T-cell (primary cell): ENCODE results near the gene TAAR2. TPM values are rescaled to one million over a fixed set of nuclear protein-coding genes. Genes with fewer than 3 reads are reported as not detected.
A peak's percentile ranks its signal among the peaks of the same experiment; 100 is the strongest.
"Not testable (repeated sequence)": the region's sequence is repeated elsewhere in the genome, so short reads cannot be mapped to it uniquely, and the experiment has no call there.

Experiments used
- ATAC-seq, 4 experiments: fragments of 200-7000 bp in 3 of 4; fragments of 150-1000 bp in 1 of 4; cut with Tn5 transposase; replicated peaks in 1 of 4; 1 replicate in 3 of 4; 2 replicates in 1 of 4; pipeline ENCODE4 v1.10.0; 2021; ENCODE audit warnings: moderate library complexity in 3 of 4, mild to moderate bottlenecking in 2 of 4, moderate number of reproducible peaks in 1 of 4
- CTCF ChIA-PET, 2 donors: fragments of 300-600 bp; sonication (Branson Sonifier 250); formaldehyde crosslinking; loops; one replicate each; lab custom pipeline; 2022; ENCODE audit warnings: antibody characterized with exemption in 2 of 2; lab: Charles Lee
- POLR2A ChIA-PET, 2 donors: fragments of 300-600 bp; sonication (Branson Sonifier 250); formaldehyde crosslinking; loops; one replicate each; lab custom pipeline; 2022; ENCODE audit warnings: antibody characterized with exemption in 2 of 2; lab: Charles Lee
- DNase-seq, 35 experiments: peaks; one replicate each; pipeline versions ENCODE4 v3.0.0 to v3.0.0-alpha.2; 2013 to 2023
- H3K27ac ChIP-seq: one replicate; pipeline ENCODE4 v1.5.1; 2013; ENCODE audit warnings: low read length
- H3K27me3 ChIP-seq, 2 experiments: replicated peaks in 1 of 2; 1 replicate in 1 of 2; 2 replicates in 1 of 2; pipeline versions ENCODE4 v1.6.1 to v1.7.0; 2013; ENCODE audit warnings: low read length in 1 of 2, mixed read lengths in 1 of 2; ENCODE audit not compliant: control insufficient read depth in 2 of 2, insufficient read depth in 2 of 2; ENCODE audit errors: extremely low read depth in 1 of 2
- H3K36me3 ChIP-seq, 2 donors: 1 replicate in 1 of 2; 2 replicates in 1 of 2; pipeline versions ENCODE4 v1.6.1 to v1.7.0; 2013; ENCODE audit warnings: low read length in 1 of 2; ENCODE audit not compliant: control insufficient read depth in 2 of 2, insufficient read depth in 1 of 2; ENCODE audit errors: extremely low read depth in 1 of 2
- H3K4me1 ChIP-seq, 2 experiments: 1 replicate in 1 of 2; 2 replicates in 1 of 2; pipeline versions ENCODE4 v1.6.1 to v1.7.0; 2013; ENCODE audit warnings: low read length in 2 of 2, mixed read lengths in 1 of 2; ENCODE audit not compliant: insufficient read depth in 2 of 2, control insufficient read depth in 1 of 2; ENCODE audit errors: extremely low read depth in 1 of 2
- H3K4me3 ChIP-seq, 2 donors: 1 replicate in 1 of 2; 2 replicates in 1 of 2; pipeline versions ENCODE4 v1.5.1 to v1.7.0; 2013; ENCODE audit warnings: mild to moderate bottlenecking in 2 of 2, low read length in 1 of 2, moderate library complexity in 1 of 2; ENCODE audit not compliant: control insufficient read depth in 1 of 2; ENCODE audit errors: extremely low read depth in 1 of 2
- H3K9me3 ChIP-seq: 2 replicates; pipeline ENCODE4 v1.7.0; 2013
- H3K27ac Mint-ChIP-seq, 2 donors: one replicate each; pipeline ENCODE4 v1.8.0; 2020 to 2021; ENCODE audit warnings: mild to moderate bottlenecking in 2 of 2, mixed read lengths in 2 of 2
- H3K27me3 Mint-ChIP-seq, 2 donors: one replicate each; pipeline ENCODE4 v1.8.0; 2021 to 2022; ENCODE audit warnings: mixed read lengths in 2 of 2
- H3K36me3 Mint-ChIP-seq: one replicate; pipeline ENCODE4 v1.8.0; 2021; ENCODE audit warnings: mixed read lengths
- H3K4me1 Mint-ChIP-seq, 3 donors: one replicate each; pipeline ENCODE4 v1.8.0; 2020 to 2022; ENCODE audit warnings: mixed read lengths in 3 of 3, mild to moderate bottlenecking in 1 of 3
- H3K4me3 Mint-ChIP-seq, 3 donors: one replicate each; pipeline ENCODE4 v1.8.0; 2020 to 2022; ENCODE audit warnings: mild to moderate bottlenecking in 3 of 3, mixed read lengths in 3 of 3, moderate library complexity in 3 of 3
- H3K9me3 Mint-ChIP-seq, 3 donors: one replicate each; pipeline ENCODE4 v1.8.0; 2020 to 2022; ENCODE audit warnings: mixed read lengths in 3 of 3
- whole genome bisulfite sequencing: methylation state at CpG from one replicate; pipeline ENCODE4 v1.1.5; 2013; ENCODE audit warnings: missing lambda C conversion rate; ENCODE audit not compliant: insufficient coverage; 5-methylcytosine and 5-hydroxymethylcytosine counted together
- total RNA-seq, 35 experiments: library from RNA in 6 of 35; stranded (reverse) in 6 of 35; fragments of 120-200 nt in 1 of 35; gene quantifications; one replicate each; pipeline versions ENCODE4 v1.2.1 to v1.2.4 and lab custom pipeline; 2013 to 2026

Gene TAAR2
- total RNA-seq, 5 donors from 2014 or later (not counting 1 experiment from before 2014, with no cell fraction given), result not detected

DNA sequence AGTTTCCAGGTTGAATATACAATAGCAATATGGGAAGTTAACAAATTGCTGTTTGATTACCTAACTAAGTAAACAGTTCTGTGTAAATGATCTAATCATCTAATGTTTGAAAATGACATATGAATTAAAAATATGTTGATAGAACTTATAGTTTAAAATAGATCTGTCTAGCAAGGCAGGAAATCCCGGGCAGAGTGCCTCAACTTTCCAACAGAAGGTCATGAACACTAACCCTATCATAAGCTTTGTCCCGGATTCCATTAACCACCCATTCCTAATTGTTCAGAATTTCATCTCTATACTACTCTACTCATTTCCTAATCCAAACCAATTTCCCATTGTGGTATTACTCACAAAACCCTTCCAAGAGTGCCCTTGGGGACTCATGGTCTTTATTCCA lies 24.8 kb upstream of the TAAR2 start:
- Mint-ChIP-seq H3K9me3 (no peaks in the 10 kb centered on the region), H3K4me3 (no peak overlapping the region), H3K27ac (no peak overlapping the region), H3K4me1 (peaks cover 0 to 6% (median 4%) of the 10 kb centered on the region in 3 donors), H3K27me3 (peaks cover 0 to 5% of the 10 kb centered on the region in 2 donors), H3K36me3 (no peaks in the 10 kb centered on the region)
- H3K9me3 ChIP-seq, result no peaks in the 10 kb centered on the region
- no peaks in the 10 kb centered on the region for H3K36me3 ChIP-seq
- ATAC-seq (no peak), DNase-seq (no peak)
- no peak overlapping the region for H3K4me3 ChIP-seq
- no peaks in the 10 kb centered on the region for H3K27me3 ChIP-seq
- ChIA-PET POLR2A (no interaction called here), CTCF (no interaction called here)
- H3K27ac ChIP-seq, result no peak overlapping the region
- WGBS, result 100% methylated on average over 1 of the region's 2 CpGs
- H3K4me1 ChIP-seq, result no peaks in the 10 kb centered on the region

DNA sequence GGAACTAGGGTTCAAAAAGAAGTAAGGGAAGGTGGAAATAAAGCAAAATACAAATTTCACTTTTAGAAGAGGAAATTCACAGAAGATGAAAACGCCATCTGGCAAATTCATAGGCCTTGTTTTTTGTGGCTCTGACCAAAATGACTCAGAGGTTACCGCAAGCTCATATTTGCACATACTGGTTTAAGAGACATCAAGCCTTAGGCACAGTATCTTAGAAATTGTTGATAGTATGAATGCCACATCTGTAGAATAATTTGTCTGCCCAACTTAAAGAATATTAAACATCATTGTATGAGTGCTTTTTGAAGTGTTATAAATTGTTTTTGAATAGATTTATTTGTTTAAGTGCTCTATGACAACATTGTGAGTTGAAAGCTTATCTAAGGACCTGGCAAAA lies 24.3 kb upstream of the TAAR2 start:
- ATAC-seq (peak in 3 of 4 experiments; percentile 55 to 80 (median 75)), DNase-seq (peak in 4 of 35 experiments; percentile 6 to 27 (median 10))
- CTCF ChIA-PET, result interaction anchor here in 1 of 2 donors (0.6 to 0.7 kb wide), 2 partner anchors 195 to 1263 kb away, joined by 3 read pairs; no protein-coding TSS in a partner anchor
- H3K27ac Mint-ChIP-seq, result peak overlapping the region in 1 of 2 donors; percentile 42
- Histone ChIP-seq H3K9me3 (no peaks in the 10 kb centered on the region), H3K36me3 (no peaks in the 10 kb centered on the region), H3K27ac (no peak overlapping the region), H3K27me3 (no peaks in the 10 kb centered on the region), H3K4me1 (no peaks in the 10 kb centered on the region), H3K4me3 (no peak overlapping the region)
- H3K27me3 Mint-ChIP-seq, result peaks cover 0 to 5% of the 10 kb centered on the region in 2 donors
- H3K4me3 Mint-ChIP-seq, result no peak overlapping the region
- H3K9me3 Mint-ChIP-seq, result no peaks in the 10 kb centered on the region
- H3K36me3 Mint-ChIP-seq, result no peaks in the 10 kb centered on the region
- POLR2A ChIA-PET, result no interaction called here
- no CpG with 5 or more reads among the region's 2 CpGs for WGBS
- H3K4me1 Mint-ChIP-seq, result peaks cover 0 to 6% (median 4%) of the 10 kb centered on the region in 3 donors

DNA sequence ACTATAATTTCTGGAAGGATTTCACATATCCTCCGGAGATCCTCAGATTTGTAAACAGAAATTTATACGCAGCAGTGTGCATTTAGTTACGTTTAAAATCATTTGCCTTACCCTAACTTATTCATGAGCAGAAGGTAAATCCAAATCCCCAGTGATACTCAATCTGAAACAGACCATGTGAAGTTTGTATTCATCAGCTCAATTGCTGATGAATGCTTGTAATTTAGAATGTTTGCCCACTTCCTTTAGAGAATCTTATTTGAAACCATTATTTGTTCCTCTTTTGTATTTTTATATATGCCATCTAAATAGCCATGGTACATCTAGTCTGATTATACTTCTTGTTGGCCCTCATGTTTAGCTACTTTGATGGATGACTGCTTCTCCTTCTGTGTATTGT lies 19.5 kb upstream of the TAAR2 start:
- H3K4me3 ChIP-seq, result no peak overlapping the region
- whole genome bisulfite sequencing, result 83% methylated on average over 1 of the region's 3 CpGs
- H3K9me3 ChIP-seq, result no peaks in the 10 kb centered on the region
- no peaks in the 10 kb centered on the region for H3K27me3 ChIP-seq
- no peak overlapping the region for H3K4me3 Mint-ChIP-seq
- H3K27ac Mint-ChIP-seq, result no peak overlapping the region
- peaks cover 9% of the 10 kb centered on the region in 2 donors for H3K27me3 Mint-ChIP-seq
- ATAC-seq (no peak), DNase-seq (no peak)
- CTCF ChIA-PET, result no interaction called here
- H3K27ac ChIP-seq, result no peak overlapping the region
- H3K36me3 ChIP-seq, result no peaks in the 10 kb centered on the region
- H3K36me3 Mint-ChIP-seq, result no peaks in the 10 kb centered on the region
- H3K4me1 Mint-ChIP-seq, result peaks cover 0 to 5% (median 4%) of the 10 kb centered on the region in 3 donors
- no peaks in the 10 kb centered on the region for H3K9me3 Mint-ChIP-seq
- H3K4me1 ChIP-seq, result no peaks in the 10 kb centered on the region
- POLR2A ChIA-PET, result no interaction called here

DNA sequence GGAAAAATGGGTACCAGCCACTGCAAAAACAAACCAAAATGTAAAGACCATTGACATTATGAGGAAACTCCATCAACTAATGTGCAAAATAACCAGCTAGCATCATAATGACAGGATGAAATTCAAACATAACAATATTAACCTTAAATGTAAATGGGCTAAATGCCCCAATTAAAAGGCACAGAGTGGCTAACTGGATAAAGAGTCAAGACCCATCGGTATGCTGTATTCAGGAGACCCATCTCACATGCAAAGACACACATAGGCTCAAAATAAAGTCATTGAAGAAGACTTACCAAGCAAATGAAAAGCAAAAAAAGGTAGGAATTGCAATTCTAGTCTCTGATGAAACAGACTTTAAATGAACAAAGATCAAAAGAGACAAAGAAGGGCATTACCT lies 13.1 kb upstream of the TAAR2 start:
- H3K27ac ChIP-seq, H3K36me3 ChIP-seq, H3K4me3 ChIP-seq, POLR2A ChIA-PET, H3K27me3 ChIP-seq, H3K9me3 Mint-ChIP-seq, ATAC-seq, H3K9me3 ChIP-seq, H3K4me3 Mint-ChIP-seq, DNase-seq, H3K4me1 Mint-ChIP-seq, H3K36me3 Mint-ChIP-seq, H3K27ac Mint-ChIP-seq, H3K4me1 ChIP-seq: not testable (repeated sequence)
- no CpG with 5 or more reads among the region's 1 CpG for WGBS
- peaks cover 40 to 53% of the 10 kb centered on the region in 2 donors for H3K27me3 Mint-ChIP-seq
- CTCF ChIA-PET, result interaction anchor here in 1 of 2 donors (0.8 kb wide), 1 partner anchor 29 kb away, joined by 3 read pairs; no protein-coding TSS in a partner anchor

DNA sequence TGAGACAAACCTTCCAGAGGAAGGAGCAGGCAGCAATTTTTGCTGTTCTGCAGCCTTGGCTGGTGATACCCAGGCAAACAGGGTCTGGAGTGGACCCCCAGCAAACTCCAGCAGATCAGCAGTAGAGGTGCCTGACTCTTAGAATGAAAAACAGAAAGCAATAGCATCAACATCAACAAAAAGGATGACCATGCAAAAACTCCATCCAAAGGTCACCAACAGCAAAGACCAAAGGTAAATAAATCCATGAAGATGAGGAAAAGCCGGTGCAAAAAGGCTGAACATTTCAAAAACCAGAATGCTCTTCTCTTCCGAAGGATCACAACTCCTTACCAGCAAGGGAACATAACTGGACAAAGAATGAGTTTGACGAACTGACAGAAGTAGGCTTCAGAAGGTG lies 11.8 kb upstream of the TAAR2 start:
- H3K27ac Mint-ChIP-seq, H3K36me3 Mint-ChIP-seq, H3K4me3 Mint-ChIP-seq, H3K27me3 ChIP-seq, H3K36me3 ChIP-seq, H3K4me1 ChIP-seq, H3K4me3 ChIP-seq, H3K9me3 Mint-ChIP-seq, H3K4me1 Mint-ChIP-seq, DNase-seq, H3K27ac ChIP-seq, ATAC-seq, POLR2A ChIA-PET, H3K9me3 ChIP-seq, CTCF ChIA-PET: not testable (repeated sequence)
- peaks cover 44 to 55% of the 10 kb centered on the region in 2 donors for H3K27me3 Mint-ChIP-seq
- no CpG with 5 or more reads among the region's 3 CpGs for WGBS

DNA sequence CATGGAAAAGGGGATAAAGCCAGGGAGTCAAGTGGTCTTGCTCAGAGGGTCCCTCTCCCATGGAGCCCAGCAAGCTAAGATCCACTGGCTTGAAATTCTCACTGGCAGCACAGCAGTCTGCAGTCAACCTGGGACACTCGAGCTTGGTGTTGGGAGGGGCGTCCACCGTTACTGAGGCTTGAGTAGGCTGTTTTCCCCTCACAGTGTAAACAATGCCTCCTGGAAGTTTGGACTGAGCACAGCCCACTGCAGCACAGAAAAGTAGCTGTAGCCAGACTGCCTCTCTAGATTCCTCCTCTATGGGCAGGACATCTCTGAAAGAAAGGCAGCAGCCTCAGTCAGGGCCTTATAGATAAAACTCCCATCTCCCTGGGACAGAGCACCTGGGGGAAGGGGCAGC lies 11.2 kb upstream of the TAAR2 start:
- H3K4me1 ChIP-seq, H3K9me3 Mint-ChIP-seq, H3K27ac ChIP-seq, H3K27me3 ChIP-seq, H3K27ac Mint-ChIP-seq, CTCF ChIA-PET, H3K9me3 ChIP-seq, DNase-seq, H3K4me1 Mint-ChIP-seq, POLR2A ChIA-PET, ATAC-seq, H3K4me3 Mint-ChIP-seq, H3K4me3 ChIP-seq, H3K36me3 ChIP-seq, H3K36me3 Mint-ChIP-seq: not testable (repeated sequence)
- WGBS, result 77% methylated on average over 3 of the region's 3 CpGs
- peaks cover 48 to 53% of the 10 kb centered on the region in 2 donors for H3K27me3 Mint-ChIP-seq

DNA sequence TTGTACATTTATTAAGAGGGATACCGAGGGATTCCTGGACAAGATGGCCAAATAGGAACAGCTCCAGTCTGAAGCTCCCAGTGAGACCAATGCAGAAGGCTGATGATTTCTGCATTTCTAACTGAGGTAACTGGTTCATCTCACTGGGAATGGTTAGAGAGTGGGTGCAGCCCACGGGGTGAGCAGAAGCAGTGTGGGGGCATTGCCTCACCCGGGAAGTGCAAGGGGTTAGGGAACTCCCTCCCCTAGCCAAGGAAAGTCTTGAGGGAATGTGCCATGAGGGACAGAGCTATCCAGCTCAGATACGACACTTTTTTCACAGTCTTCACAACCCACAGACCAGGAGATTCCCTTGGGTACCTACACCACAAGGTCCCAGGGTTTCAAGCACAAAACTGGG lies 10.7 kb upstream of the TAAR2 start:
- peaks cover 48 to 49% of the 10 kb centered on the region in 2 donors for H3K27me3 Mint-ChIP-seq
- H3K27me3 ChIP-seq, result peaks cover 0 to 8% of the 10 kb centered on the region in 2 experiments
- no peaks in the 10 kb centered on the region for H3K4me1 ChIP-seq
- H3K4me3 ChIP-seq, result no peak overlapping the region
- ATAC-seq (no peak), DNase-seq (no peak)
- H3K36me3 ChIP-seq, result no peaks in the 10 kb centered on the region
- H3K4me1 Mint-ChIP-seq, result no peaks in the 10 kb centered on the region
- H3K36me3 Mint-ChIP-seq, result no peaks in the 10 kb centered on the region
- 60% methylated on average over 2 of the region's 4 CpGs for WGBS
- ChIA-PET POLR2A (no interaction called here), CTCF (interaction anchor here in 1 of 2 donors (0.9 kb wide), 1 partner anchor 10 kb away, joined by 3 read pairs; no protein-coding TSS in a partner anchor)
- H3K9me3 ChIP-seq, result no peaks in the 10 kb centered on the region
- H3K9me3 Mint-ChIP-seq, result peaks cover 0 to 7% (median 0%) of the 10 kb centered on the region in 3 donors
- no peak overlapping the region for H3K4me3 Mint-ChIP-seq
- no peak overlapping the region for H3K27ac Mint-ChIP-seq
- H3K27ac ChIP-seq, result no peak overlapping the region
